Kidney epithelial cell (primary cell): Measurements from ENCODE around the gene DHFR2. TPM values are rescaled to one million over a fixed set of nuclear protein-coding genes. Genes with fewer than 3 reads are reported as not detected.
A peak's percentile ranks its signal among the peaks of the same experiment; 100 is the strongest.

Experiments
- DNase-seq: peaks from one replicate; pipeline ENCODE4 v3.0.0-alpha.2; 2010; ENCODE audit warnings: low read depth
- H3K27me3 ChIP-seq: 2 replicates; pipeline ENCODE4 v1.6.0; 2011; ENCODE audit warnings: low read length; ENCODE audit not compliant: control insufficient read depth, insufficient read depth
- H3K36me3 ChIP-seq: 2 replicates; pipeline ENCODE4 v1.5.1; 2011; ENCODE audit warnings: low read length; ENCODE audit not compliant: control insufficient read depth, insufficient read depth
- H3K4me3 ChIP-seq: 2 replicates; pipeline ENCODE4 v1.5.1; 2011; ENCODE audit warnings: low read depth, mild to moderate bottlenecking, control low read depth, low read length
- total RNA-seq: library from RNA; depleted of rRNA; stranded (reverse); fragments of >200 nt; gene quantifications from 2 replicates; pipeline ENCODE4 v1.2.3, GENCODE V29; 2015
- TF ChIP-seq, protein P1 (sequence below): IDR thresholded peaks from 2 replicates; pipeline ENCODE4 v1.5.1; 2011; ENCODE audit warnings: mild to moderate bottlenecking, moderate library complexity, low read length, control low read depth, inconsistent platforms; ENCODE audit not compliant: insufficient read depth, poor library complexity, severe bottlenecking

The DHFR2 gene
- total RNA-seq, 1 donor from 2014 or later = 2.1 TPM

DNA sequence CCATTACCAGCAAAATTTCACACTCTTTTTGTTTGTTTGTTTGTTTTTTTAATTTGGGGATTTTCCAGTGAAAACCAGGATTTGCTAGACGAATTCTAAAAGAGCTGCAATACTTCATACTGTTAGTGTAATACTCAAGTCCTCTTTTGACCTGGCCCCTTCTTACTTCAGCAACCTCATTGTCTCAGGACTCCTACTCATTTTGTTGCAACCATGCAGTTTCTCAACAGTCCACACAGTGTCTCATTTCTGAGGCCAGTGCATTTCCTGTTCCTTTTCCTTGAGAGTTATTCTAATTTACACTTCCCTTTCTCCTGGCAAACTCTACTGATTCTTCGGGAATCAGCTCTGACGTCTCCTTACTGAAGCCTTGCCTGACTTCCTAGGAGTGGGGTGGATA, 35.7 kb upstream of the DHFR2 start:
- TF ChIP-seq, protein P1, sequence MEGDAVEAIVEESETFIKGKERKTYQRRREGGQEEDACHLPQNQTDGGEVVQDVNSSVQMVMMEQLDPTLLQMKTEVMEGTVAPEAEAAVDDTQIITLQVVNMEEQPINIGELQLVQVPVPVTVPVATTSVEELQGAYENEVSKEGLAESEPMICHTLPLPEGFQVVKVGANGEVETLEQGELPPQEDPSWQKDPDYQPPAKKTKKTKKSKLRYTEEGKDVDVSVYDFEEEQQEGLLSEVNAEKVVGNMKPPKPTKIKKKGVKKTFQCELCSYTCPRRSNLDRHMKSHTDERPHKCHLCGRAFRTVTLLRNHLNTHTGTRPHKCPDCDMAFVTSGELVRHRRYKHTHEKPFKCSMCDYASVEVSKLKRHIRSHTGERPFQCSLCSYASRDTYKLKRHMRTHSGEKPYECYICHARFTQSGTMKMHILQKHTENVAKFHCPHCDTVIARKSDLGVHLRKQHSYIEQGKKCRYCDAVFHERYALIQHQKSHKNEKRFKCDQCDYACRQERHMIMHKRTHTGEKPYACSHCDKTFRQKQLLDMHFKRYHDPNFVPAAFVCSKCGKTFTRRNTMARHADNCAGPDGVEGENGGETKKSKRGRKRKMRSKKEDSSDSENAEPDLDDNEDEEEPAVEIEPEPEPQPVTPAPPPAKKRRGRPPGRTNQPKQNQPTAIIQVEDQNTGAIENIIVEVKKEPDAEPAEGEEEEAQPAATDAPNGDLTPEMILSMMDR = no peak
- Histone ChIP-seq H3K4me3 (no peak overlapping the region), H3K36me3 (peaks cover 1% of the 10 kb centered on the region), H3K27me3 (no peaks in the 10 kb centered on the region)
- DNase-seq = peak; percentile 4

DNA sequence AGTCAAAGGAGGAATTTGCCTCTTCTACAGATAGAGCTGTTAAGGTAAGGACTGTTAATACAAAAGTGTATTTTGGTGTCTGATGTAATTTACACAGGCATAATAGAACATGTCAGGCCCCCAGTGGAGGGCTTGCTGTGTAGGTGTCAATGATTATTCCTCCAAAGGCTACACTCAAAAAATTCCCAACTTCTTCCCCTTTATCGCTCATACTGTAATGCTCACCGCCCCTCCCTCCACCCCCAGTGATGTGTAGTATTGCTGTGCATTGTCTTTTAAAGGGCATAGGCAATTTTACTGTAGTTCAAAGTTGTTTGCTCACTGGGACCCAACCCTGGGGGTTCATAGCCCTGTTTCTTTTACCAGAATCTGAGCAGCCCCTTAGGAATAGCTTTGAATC, 32.4 kb upstream of the DHFR2 start:
- no peaks in the 10 kb centered on the region for H3K27me3 ChIP-seq
- TF ChIP-seq, protein P1 = no peak
- peaks cover 1% of the 10 kb centered on the region for H3K36me3 ChIP-seq
- no peak overlapping the region for H3K4me3 ChIP-seq
- DNase-seq = no peak

DNA sequence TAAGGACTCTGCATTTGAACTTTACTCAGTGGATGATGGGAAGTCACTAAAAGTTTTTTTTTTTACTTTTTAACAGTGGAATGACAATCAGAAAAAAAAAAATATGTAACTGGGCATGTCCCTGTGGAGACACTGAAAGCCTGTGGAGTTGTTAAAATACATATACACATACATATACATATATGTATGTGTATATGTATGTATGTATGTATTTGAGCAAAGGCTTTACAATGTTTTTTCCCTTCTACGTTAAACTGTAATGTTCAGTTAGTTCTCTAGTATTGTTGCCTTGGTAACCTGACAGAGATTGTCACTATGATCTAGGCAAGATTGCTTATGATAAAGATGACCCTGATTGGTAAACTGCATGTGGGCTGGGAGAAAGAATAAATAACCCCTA, 30.4 kb upstream of the DHFR2 start:
- peaks cover 1% of the 10 kb centered on the region for H3K36me3 ChIP-seq
- H3K27me3 ChIP-seq = no peaks in the 10 kb centered on the region
- H3K4me3 ChIP-seq = no peak overlapping the region
- TF ChIP-seq, protein P1 = no peak
- DNase-seq = no peak

DNA sequence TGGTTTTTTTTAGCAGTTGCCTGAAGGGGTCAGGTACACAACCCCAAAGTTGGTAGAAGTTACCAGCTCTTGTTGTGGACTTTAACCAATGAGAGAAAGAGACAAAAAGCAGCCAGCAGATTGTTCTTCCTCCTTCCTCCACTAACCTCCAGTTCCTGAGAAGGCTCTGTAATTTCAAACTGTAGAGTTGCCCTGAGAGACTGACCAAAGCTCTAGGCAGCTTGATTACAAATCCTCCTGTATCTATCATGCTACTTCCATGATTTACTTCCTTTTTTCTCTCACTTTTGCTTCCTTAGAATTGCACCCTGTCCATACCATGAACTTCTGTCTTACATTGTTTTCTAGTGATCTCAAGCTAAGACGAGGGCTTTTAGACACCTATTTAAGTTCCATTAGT, 29.4 kb upstream of the DHFR2 start:
- TF ChIP-seq, protein P1 = no peak
- Histone ChIP-seq H3K4me3 (no peak overlapping the region), H3K36me3 (peaks cover 1% of the 10 kb centered on the region), H3K27me3 (no peaks in the 10 kb centered on the region)
- DNase-seq = no peak

DNA sequence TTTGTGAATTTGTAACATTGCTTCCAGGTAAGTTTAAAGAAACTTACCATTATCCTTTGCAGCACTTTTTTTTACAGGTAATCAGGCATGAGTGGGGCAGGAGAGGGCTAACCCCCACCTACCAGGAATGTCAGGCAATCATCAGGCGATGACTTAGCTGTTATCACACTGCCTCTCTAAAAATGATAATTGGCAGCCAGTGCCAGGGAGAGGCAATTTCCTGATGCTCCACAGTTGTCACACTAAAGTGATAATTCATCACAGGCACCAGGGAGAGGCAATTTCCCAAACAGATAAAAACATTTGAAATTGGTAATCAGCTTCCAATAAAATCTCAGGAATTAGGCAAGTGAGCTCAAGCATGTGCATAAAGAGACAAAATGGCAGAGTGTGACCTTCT, 26.4 kb upstream of the DHFR2 start:
- TF ChIP-seq, protein P1 = no peak

DNA sequence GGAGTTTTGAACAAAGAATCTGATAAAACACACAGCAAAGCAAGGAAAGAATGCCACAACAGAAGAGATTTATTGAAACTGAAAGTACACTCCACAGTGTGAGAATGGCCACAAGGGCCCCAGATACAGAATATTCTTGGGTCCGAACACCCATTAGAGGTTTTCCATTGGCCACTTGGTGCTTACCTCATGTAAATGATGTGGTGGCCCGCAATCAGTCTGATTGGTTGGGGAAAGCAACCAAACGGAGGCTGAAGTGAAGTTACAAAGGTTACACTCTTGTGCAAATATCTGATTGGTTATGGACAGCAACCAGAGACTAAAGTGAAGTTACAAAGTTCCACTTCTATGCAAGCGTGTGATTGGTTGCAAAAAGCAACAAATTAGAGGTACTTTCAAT, 20.5 kb upstream of the DHFR2 start:
- TF ChIP-seq, protein P1 = no peak
- no peak for DNase-seq
- Histone ChIP-seq H3K4me3 (no peak overlapping the region), H3K36me3 (no peaks in the 10 kb centered on the region), H3K27me3 (no peaks in the 10 kb centered on the region)

More for the DNA sequence above, 26.4 kb upstream of the DHFR2 start:
- Histone ChIP-seq H3K36me3 (no peaks in the 10 kb centered on the region), H3K4me3 (no peak overlapping the region), H3K27me3 (no peaks in the 10 kb centered on the region)
- no peak for DNase-seq
